GM19240 (cell line): ENCODE measurements around the gene ZMYND11.
"Not testable (repeated sequence)": the region's sequence is repeated elsewhere in the genome, so short reads cannot be mapped to it uniquely, and the experiment has no call there.

Experiments used
- DNase-seq: peaks from one replicate; pipeline ENCODE4 v3.0.0; 2011; ENCODE audit warnings: low spot score; ENCODE audit not compliant: insufficient read length

The ZMYND11 gene

DNA sequence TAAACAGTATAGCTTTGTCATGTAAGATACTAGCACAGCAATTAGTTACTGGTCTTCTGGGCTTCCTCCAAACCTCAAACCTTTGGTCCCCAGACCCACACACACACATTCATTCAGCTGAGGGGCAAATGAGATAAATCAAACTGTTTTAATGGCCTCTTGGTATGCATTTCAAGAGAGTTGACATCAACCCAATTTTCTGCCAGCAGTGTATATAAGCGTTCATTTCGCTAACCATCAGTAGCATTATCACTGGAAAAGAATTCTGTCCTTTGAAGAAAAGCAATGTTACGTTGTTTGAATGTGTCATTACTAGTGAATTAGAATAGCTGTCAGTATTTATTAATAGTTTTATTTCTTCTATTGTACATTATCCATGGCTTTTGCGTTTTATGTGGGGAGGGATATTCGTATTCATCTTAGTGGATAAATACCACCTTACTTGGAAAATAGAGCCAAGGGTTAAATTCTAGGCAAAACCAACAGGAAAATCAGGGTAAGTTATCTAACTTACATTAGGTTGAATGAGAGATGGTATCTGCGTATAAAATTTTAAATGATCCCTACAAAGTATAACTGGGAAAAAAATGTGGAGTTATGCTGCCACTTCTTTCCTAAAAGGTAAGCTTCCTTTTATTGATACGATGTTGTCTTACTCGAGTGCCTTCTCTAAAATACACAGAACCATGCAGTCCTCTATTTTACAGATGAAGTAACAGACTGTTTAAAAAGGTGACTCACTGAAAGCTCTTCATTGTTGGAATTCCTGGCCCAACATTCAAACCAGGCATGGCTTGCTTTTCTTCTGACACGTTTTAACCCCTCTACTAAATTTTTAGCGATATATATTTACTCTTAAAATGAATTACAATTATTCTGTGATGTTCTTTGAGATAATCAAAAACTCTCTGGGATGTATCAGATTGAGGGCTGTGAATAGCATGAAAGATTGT, 2.0 kb upstream of the ZMYND11 start:
- no peak for DNase-seq

DNA sequence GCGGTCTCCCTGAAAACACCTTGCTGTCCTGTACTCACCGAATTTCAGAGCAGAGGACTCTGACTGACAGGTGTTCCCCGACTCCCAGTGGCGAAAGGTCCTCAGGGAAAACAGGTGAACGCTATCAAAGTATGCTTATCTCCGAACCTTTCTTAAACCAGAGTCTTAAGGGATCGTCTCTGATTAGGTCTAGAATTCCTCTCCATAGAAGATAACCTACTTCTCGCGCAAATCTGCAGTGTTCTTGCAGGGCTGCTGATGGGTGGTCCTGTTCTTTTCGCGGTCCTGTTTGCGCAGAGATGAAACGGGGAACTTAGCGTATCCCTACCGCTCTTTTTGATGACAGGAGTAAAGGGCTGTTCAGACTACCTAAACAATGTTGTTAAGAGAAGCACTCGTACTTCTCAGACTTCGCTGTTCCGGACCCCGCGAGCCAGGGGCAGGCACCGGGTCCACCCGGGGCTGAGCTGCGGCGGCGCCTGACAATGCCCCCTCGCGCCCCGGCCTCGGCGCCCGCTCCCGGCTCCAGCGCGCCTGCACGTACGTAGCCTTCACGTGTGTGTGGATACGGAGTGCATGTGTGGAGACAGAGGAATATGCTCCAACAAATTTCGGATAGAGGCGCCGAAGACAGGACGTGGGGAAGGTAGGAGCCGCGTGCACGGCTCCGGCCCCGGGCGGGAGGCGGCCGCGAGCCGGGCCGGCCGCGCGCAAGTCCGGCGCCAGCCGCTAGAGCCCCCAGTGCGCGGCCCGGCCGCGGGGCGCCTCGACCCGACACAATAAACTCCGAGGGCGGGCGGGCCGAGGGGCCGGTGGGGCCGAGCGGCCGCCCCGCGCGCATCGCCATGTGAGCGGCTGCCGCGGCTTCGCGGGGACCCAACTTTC, 766 bp upstream of the ZMYND11 start:
- peak; percentile 32 for DNase-seq

DNA sequence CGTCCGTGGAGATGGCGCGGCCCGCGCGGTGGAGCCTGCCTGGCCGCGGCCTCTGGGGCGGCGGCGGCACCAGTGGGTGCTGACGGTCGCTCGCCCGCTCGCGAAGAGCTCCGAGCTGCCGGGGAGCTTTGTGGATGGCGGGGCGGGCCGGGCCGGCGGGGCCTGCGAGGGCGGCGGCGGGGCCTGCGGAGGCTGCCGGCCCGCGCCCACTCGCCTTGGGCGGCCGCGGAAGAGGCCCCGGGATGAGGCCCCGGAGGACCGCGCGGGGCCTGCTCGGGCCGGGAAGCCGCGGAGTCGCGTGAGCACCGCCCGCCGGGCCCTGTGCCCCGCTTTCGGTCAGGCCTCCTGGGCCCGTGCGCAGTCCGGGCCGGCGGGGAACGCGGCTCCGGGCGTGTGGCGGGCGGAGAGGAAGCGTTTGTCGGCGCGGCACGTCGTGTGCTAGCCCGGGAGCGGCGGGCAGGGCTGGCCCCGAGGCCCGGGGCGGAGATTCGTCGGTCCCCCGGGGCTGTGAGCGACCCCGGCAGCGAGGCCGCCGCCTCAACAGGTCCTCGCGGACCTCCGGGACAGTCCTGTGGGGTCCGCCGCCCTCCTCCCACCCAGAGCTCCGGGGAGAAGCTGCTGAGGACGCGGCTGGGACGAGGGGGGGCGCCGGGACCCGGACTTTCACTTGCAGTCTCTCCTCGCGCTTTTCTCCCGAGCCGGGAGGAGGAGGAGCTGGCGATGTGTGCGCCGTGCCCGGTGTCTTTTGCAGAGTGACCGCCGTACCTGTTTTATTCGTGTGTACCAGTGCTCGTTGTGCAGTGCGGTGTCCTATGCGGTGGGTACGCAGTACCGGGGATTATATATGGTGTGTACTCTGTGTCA, 578 bp downstream of the ZMYND11 start:
- peak; percentile 29 for DNase-seq

DNA sequence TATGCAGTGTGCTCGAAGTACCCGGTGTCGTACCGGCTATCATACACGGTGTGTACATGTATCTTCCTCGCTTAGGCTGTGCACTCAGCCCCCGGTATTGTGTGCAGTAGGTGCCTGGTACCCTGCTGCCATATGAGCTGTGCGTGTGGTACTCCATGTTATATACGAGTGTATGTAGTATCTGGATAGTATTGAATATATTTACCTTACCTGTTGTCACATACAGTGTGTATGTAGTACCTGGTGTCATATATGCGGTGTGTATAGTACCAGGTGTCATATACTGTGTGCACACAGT, 1.2 kb downstream of the ZMYND11 start:
- DNase-seq: no peak

DNA sequence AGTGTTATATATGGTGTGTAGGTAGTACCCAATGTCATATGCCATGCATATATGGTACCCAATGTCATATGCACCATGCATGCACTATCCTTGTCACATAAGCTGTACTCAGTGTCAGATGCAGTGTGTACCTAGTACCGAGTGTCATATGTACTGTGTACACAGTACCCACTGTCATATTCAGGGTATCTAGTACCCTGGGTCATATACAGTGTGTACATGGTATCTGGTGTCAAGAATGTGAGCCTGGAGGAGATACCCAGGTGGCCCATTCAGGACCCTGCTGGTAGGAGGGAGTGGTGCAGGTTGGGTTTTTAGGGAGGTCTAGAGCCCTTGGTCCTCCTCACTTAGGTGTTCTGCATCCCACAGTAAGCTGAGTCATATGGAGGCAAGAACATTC, 1.8 kb downstream of the ZMYND11 start:
- peak; percentile 21 for DNase-seq

DNA sequence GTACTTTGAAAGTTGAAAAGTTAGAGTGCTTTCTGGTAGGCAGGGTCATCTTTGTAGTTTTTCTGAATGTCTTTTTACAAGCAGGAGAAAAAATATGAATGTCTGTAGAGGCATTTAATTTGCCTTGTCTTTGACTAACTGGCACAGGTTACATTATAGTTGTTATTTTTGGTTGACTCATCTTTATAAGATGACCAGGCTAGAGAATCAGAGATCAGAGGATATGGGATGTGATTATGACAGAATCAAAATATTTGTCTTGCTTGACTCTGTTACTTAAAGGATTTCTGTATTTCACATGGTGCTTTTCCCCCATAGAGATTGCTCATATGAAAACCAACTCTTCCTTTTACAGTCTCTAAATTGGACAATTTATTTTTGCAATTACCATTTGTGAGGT, 2.4 kb downstream of the ZMYND11 start:
- DNase-seq: no peak

DNA sequence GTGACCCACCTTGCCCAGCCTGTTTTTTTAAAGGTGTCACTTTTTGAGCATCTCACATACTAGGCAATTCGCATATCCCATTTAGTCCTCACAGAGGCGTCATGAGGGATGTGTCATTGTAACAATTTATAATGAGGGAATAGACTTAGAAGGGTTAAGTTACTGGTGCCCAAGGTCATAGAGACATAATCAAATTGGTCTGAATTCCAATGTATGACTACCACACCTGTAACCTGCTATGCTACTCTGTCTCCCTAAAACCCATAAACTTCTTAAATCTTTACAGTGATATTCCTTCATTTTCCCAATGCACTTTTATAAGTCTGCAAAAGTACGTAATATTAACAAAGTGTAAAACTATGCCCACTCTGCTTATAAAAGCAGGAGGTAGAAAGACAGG, 7.1 kb downstream of the ZMYND11 start:
- no peak for DNase-seq

DNA sequence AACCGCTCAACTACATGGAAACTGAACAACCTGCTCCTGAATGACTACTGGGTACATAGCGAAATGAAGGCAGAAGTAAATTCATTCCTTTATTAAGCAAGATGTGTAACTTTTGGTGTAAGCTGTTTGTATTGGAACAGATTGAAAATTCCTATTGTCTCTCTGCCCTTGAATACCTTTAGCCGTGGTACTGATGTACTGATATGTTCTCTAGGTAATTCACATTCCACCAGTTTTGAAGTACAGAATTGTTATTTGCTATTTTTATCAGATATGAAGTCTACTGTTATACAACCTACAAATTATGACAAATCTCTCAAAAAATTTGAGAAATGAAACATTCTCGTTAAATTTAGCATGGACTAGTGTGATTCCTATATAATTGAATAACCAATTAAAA, 17.7 kb downstream of the ZMYND11 start:
- DNase-seq: no peak

DNA sequence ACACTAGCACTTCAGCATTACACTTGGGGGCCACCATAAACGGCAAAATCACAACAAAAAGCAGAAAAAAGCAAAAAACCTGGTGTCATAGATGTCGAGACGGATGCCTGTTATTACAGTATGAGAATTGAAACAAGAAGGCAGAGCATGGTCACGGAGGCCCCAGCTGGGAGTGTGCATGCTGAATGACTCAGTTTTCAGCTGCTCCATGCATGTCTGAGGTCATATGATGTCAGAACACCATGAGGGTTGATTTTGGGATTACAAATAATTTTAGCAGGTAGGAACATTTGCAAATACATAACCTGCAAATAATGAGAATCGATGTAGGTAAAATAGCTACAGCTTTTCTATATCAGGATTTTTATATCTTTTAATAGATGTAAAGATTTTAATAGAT, 19.1 kb downstream of the ZMYND11 start:
- no peak for DNase-seq

DNA sequence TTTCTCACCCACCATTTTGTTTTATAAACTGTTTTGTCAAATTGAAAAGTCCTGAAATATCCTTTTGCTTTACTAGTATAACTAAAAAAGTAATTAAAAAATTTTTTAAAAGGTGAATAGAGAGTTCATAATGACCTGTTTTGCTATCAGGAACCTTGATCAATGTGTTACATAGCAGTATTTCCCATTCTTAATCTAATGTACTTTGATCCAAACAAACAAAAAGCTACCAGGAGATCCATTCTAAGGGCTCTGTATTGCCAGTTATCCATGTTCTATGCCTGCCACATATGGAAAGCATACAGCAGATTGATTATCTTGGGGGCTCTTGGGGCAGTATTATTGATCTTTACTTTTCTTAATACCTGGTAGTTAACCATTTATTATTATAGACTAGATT, 32.1 kb downstream of the ZMYND11 start:
- DNase-seq: no peak

DNA sequence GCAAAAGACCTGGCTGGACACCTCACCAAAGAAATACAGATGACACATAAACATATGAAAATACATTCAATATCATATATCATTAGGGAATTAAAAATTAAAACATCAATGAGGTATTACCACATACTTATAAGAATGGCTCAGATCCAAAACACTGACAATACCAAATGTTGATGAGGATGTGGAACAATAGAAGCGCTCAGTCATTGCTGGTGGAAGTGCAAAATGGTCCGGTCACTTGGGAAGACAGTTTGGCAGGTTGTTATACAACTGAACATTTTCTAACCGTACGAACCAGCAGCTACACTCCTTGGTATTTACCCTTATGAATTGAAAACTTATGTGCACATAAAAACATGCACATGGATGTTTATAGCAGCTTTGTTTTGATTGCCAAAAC, 38.5 kb downstream of the ZMYND11 start:
- no peak for DNase-seq

DNA sequence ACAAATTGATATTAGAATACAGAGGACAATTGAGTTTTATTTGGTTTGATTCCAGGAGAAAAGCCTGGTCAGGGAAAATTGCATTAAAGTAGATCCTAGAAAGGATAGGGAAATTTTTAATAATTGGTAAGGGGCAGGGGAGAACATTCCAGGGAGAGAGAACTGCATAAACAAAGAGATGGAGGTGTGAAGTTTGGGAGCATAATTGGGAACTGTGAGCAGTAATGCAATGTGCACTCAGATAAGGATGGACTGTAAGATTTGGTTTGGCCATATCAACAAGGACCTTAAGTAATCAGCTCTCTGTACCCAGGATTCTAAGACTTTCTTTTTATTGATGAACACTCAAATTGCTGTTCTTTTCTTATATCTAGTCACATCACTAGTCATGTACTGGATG, 41.4 kb downstream of the ZMYND11 start:
- no peak for DNase-seq

DNA sequence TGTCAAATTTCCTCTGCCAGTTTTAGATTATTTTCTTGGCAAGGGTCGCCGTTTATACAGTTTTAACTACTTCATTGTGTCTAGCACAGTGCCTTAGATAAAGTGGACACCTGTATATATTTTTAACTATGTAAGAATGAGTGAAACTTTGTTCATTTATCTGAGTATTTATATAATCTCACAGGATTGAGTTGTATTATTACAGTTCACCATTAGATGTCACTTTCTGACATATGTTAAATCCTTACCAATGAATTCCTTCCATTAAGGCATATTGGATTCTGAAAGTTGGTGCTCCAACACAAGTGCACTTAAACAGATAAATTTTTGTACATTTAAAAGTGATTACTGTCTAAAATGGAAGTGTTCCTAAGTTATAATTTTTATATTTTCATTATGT, 43.0 kb downstream of the ZMYND11 start:
- DNase-seq: no peak

DNA sequence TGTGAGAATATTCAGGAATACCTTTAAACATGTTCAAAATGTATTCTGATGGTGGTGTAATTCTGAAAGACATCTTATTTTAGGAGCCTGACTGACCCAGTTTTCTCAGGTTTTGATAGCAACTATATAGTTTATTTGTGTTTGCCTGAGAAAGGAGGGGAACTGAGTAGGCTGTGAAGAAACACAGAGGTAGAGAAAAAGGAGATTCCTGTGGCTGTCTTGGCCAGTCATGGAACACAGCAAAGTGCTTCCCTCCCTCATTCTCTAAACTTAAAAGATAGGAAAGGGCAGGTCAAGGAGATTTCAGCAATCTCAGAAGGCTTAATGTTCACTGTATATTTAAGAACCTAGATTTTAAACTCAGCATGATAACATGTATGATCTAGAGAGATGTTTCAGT, 43.5 kb downstream of the ZMYND11 start:
- no peak for DNase-seq

DNA sequence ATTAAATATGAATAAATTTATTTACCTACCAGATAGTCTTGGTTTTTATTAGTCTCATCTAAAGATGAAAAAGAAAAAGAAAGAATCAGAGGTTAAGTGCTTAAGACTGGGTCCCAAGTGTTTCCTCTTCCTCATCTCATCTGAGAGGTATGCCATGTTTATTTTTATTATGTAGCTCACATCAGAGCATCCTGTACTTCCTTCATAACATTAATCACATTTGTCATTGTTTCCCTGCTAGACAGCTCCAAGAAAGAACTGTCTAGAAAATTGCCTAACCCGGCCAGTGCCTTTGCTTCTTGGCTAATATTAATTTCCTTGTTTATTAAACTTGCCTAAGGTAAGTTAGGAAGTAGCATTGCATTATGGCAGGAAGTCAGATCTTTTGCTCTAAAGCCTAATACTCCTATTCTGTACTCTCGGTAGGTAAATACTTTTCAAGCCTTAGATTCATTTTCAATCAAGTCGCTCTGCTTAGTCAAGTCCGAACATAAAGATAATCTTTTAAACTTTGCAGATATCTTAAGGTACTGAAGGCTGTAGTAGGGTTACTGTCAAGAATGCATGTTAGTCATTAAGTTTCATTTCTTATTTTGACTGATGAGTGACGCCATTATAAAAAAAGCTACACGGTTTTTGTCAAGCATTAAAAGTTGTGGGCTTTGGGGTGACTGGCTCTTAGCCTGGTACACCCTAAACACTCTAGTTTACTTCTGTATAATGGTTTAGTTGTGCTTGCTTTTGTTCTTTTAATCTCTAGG, 47.4 kb downstream of the ZMYND11 start:
- no peak for DNase-seq

DNA sequence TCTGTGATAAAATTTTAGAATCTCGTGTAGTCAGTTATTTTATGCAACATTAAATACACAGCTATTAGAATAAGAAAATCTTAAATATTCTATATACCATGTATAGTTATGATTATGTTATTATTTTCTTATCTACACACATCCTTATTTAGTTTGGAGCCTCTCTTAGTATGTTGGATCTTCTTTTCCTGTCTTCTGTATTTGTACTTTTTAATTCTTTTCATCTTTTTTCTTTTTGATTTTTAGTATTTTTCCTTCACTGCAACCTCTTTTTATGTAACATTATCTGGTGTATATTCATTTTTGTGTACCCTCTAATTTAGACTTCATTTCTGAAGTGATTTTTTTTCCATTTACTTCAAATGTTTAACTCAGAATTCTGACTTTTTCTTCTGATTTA, 48.9 kb downstream of the ZMYND11 start:
- no peak for DNase-seq

DNA sequence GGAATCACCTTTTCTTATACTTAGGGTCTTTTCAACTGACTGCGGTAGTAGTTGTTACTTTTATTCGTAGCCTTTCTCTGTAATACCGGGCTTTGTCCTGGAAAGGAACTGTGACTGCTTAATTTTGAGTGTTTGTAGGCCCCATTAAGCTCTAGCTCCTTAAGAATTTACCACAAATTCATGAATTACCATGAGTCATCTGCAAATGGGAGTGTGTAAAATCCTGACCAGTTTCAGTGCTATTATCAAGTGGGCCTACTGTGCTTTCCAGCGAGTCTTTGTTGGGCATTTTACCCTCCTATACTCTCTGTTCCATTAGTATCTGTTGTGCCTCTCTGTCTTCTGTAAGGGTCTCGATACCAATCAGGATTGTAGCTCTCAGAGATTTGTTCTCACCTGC, 49.7 kb downstream of the ZMYND11 start:
- DNase-seq: no peak

DNA sequence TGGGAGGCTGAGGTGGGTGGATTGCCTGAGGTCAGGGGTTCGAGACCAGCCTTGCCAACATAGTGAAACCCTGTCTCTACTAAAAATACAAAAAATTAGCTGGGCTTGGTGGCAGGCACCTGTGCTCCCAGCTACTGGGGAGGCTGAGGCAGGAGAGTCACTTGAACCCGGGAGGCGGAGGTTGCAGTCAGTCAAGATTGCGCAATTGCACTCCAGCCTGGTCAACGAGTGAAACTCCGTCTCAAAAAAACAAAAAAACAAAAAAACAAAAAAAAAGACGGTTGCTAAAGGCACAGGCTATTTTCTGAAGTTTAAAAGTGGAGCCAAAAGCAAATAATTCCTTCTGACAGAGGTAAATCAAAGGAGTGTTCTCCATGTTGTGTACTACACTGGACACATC, 50.3 kb downstream of the ZMYND11 start:
- DNase-seq: not testable (repeated sequence)

DNA sequence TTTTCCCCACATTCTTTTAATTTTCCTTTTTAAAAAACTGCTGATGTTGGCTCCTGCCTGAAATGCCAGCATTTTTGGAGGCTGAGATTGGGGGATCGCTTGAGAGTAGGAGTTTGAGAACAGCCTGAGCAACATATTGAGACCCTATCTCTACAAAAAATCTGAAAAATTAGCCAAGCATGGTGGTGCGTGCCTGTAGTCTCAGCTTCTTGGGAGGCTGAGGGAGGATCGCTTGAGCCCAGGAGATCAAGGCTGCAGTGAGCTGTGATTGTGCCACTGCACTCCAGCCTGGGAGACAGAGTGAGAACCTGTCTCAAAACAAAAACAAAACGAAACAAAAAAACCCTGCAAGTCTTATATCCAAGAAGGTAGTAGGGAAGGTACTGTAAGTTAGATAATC, 51.7 kb downstream of the ZMYND11 start:
- no peak for DNase-seq

DNA sequence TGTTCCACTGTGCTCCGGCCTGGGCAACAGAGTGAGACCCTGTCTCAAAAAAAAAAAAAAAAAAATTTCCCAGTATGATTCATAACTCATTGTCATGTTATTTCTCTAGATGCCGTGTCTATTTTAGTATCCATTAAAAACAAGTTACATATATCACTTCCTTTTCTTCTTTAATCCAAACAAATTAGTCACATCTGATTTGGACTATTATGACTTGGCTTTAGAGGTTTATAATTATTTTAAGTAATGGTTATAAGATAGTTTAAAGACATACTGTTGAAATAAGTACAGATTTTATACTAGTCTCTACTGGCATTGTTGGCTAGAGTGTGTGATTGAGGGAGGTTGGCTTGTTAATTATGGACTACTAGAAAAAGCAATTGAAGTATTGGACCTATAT, 53.3 kb downstream of the ZMYND11 start:
- no peak for DNase-seq

DNA sequence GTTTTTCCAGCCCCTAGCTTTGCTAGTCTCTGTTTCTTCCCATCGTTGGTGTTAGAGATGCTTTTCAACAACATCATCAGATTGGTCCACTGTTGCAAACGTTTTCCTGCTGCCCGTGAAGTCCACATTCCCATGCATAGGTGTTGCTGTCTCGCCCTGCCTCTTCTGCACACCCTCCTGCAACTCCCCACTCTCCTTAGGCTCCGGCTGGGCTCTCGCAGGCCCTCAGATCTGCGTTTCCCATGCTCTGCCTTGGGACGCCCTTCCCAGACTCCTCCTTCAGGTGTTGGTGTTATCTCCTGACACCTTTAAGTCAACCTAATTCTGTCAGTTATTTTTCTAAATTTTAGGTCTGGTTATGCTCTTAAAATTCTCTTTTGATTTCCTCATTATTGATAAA, 55.0 kb downstream of the ZMYND11 start:
- DNase-seq: no peak
